IPS-NIHi7 (cell line): ENCODE measurements around the gene SV2C.
"Not testable (repeated sequence)": the region's sequence is repeated elsewhere in the genome, so short reads cannot be mapped to it uniquely, and the experiment has no call there.

Experiments
- DNase-seq: peaks from one replicate; pipeline ENCODE4 v3.0.0; 2012; ENCODE audit warnings: mixed read lengths; ENCODE audit errors: extremely low spot score

The SV2C gene

DNA sequence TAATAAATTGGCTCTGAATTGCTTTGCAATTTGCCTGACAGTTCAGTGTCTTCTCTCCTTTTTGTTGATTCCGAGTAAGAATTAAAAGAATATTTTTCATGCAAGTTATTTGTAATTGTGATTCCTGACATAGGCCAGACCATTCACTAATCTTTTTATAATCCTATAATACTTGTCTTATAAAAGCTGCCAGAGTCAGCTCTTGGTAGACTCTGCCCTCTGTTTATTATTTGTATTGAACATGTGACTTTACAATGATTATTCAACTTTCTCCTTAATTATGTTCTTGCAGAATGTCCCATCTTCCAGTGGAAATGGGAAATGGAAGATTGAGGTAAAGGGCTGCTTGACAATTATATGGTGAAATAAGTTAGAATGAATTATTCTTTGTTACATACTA is 121.0 kb downstream of the SV2C start:
- DNase-seq = no peak

GRCh38 chr5:76204713-76205112 is 121.5 kb downstream of the SV2C start:
- DNase-seq = peak; percentile 49

- no peak for DNase-seq
Measured at GRCh38 chr5:76207120-76207519, 123.9 kb downstream of the SV2C start.

- peak; percentile 31 for DNase-seq
Measured at GRCh38 chr5:76209297-76209696, 126.1 kb downstream of the SV2C start.

DNA sequence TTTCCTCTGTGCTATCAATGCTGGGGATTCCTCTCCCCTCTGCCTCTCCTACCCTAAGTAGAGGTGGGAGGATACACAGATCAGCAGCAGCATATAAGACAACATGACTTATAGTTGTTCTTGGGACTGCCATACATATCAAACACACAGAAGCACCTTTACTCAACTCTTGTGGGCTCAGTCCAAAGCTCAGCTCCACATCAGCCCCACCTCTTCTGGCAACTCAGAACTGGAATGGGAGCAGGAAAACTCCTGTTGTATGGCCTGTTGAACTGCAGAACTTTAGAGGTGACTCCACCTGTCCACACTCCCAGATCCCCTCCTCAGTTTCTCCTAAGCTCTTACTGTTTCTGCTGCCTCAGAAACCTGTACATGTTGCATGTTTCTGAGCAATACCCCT is 127.8 kb downstream of the SV2C start:
- no peak for DNase-seq

DNA sequence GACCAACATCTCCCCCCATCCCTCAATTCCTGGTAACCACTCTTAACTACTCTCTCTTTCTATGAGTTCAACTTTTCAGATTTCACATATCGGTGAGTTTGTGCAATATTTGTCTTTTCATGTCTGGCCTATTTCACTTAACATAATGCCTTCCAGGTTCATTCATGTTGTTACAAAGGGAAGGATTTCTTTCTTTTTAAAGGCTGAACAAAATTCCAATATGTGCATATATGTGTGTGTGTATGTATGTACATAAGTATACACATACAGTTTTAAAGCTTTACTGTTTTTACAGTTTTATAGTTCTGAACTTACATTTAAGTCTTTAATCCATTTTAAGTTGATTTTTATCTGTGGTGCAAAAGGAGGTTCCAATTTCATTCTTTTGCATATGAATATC is 130.7 kb downstream of the SV2C start:
- no peak for DNase-seq

GRCh38 chr5:76216748-76217147 is 133.6 kb downstream of the SV2C start:
- no peak for DNase-seq

DNA sequence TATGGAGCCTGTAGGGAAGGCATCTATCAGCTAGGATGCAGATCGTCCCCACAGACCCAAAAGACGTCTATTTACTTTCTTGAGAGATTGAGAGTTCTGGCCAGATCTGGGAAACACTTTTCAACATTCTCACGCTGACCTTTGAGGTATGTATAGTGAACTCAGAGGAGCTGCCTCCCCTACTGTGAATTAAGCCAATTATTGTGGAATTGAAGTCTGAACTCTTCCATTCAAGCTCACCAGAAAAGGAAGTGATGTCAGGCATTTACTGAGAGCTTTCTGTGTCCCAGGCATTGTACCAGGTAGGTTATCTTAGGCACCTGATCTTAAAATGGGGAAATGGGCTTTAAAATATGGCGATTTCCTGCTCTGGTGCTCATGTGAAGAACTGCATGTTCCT is 136.5 kb downstream of the SV2C start:
- DNase-seq = no peak

- DNase-seq = no peak
Measured at GRCh38 chr5:76221311-76221710, 138.1 kb downstream of the SV2C start.

- no peak for DNase-seq
Measured at GRCh38 chr5:76222318-76222717, 139.1 kb downstream of the SV2C start.

DNA sequence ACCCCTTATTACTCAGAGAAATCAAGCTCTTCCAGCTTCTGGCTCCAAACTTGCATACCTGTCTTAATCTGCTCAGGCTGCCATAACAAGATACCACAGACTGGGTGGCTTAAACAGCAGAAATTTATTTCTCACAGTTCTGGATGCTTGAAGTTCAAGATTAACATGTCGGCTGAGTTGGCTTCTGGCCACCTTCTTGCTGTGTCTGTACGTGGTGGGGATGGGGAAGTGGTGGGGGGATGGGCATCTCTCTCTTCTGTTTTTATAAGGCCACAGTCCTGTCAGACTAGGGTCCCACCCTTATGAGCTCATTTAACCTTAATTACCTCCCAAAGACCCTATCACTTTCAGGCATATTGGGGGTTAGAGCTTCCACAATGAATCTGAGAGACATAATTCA is 140.5 kb downstream of the SV2C start:
- DNase-seq = no peak

GRCh38 chr5:76224898-76225297 is 141.7 kb downstream of the SV2C start:
- no peak for DNase-seq

DNA sequence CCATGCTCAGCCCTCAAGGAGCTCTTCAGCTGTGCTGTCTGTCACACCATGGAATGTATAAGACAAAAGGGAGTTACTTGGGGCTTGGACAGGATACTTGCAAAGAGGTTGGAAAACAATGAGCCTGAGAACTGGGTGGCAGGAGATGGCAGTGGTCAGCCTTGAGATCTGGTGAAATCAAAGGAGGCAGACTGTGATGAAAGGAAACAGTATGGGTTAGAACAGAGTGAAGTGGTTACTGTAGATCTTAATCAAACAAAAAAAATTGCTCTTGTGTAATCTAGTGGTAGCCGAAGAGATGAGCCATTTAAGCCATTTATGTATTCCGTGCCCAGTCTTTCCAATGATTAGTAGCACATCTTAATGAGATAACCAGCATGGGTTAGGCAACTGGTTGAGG is 142.2 kb downstream of the SV2C start:
- DNase-seq = no peak

- DNase-seq = no peak
Measured at GRCh38 chr5:76229900-76230299, 146.7 kb downstream of the SV2C start.

- no peak for DNase-seq
Measured at GRCh38 chr5:76230711-76231285, 147.6 kb downstream of the SV2C start.

GRCh38 chr5:76234665-76235064 is 151.5 kb downstream of the SV2C start:
- DNase-seq = no peak

DNA sequence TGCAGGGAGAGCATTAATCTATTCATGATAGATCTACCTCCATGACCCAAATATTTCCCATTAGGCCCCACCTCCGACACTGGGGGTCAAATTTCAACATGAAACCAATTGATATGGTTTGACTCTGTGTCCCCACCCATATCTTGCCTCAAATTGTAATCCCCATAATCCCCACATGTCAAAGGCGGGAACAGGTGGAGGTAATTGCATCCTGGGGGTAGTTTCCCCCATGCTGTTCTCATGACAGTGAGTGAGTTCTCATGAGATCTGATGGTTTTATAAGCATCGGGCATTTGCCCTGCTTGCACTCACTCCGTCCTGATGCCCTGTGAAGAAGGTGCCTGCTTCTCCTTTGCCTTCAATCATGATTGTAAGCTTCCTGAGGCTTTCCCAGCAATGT is 153.5 kb downstream of the SV2C start:
- DNase-seq = no peak

DNA sequence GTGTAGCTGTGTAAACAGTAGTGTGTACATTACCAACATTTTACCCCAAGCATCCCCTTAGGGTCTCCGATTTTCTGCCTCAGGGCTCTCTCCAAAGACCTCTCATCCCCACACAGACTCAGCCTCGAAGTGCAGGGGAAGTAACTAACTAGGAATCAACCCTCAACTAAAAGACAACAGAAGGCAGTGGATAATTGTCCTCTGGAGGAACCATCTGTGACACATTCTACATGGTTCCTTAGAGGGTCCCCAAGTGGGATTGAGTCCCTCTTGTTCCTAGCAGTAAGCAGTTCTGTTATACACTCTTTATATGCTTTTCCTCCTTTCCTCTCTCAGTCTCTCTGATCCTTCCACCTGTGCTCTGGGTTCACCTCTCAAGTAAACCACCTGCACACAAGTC is 157.2 kb downstream of the SV2C start:
- no peak for DNase-seq

DNA sequence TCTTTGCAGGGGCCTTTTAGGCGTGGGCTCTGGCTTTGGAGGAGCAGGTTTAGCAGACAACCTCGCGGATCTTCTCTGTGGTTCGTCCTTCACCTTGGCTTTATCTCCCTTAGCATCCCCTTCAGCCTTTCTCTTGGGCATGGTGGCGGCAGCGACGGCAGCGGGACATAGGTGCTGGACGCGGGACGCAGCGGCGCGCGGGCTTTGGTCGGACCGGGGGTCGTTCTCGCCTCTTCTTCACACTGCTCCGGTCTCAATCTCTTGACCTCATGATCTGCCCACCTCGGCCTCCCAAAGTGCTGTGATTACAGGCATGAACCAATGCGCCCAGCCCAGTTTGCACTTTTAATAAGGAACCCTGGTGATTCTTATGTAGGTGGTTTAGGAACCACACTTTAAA is 159.0 kb downstream of the SV2C start:
- DNase-seq = not testable (repeated sequence)

GRCh38 chr5:76245590-76245989 is 162.4 kb downstream of the SV2C start:
- no peak for DNase-seq

DNA sequence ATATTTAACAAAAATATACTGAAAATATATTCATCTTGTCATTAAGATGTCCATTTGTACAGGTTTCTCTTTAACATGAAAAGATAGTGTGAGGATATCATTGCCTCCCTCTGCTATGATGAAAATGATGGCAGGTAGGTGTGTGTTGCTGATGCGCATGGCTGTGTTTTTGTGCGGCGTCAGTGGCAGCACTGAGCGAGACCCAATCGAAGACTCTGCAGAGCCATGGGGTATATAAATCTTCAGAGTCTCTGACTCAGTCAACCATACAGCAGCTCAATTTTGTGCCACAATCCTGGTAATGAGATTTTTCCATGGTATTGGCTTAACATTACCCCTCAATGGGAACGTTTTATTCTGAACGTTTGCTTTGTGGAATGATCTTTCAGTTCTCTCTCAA is 166.4 kb downstream of the SV2C start:
- DNase-seq = no peak

DNA sequence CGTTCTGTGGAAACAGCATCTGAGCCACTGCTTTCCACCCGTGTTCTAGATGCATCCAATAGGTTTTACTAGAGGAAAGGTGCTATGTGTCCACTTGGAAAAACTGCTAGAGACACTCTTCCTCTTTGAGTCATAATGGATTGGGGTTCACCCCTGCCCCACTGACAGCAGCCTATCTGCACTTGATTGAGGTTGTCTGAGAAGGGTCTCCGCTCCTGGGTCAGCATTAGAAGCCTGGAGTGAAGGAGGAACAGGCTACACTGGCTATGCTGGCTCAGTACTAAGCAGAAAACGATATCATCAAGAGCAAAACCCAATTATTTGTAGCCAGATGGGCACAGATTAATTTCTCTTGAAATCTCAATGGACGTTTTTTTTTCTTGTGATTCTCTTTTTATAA is 167.3 kb downstream of the SV2C start:
- no peak for DNase-seq

GRCh38 chr5:76251656-76252055 is 168.5 kb downstream of the SV2C start:
- no peak for DNase-seq

DNA sequence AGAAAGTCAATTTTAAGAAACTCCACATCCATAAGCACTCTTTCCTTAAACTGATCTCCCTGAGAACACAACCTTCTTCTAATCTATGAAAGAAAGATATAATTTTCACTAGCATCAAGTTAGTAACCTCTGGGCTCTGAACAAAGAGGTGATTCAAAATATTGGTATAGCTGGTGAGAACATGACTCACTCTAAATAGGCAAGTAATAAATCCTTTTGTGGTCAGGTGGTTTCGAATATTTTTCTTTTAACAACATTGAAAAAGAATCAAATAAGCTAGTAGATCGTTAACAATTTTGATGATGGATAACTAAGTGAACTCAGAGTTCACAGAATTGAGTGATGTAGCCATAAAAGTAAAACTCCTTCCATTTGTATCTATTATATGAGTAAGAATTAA is 169.3 kb downstream of the SV2C start:
- no peak for DNase-seq
